ENCODE measurements around the gene PDHA1.

PDHA1 gene

GRCh38 chrX:19381326-19381725 is 37.6 kb downstream of the PDHA1 start:
- DNase-seq, result no peak

GRCh38 chrX:19382555-19383145 is 38.9 kb downstream of the PDHA1 start:
- no peak for DNase-seq

GRCh38 chrX:19386679-19387078 is 43.0 kb downstream of the PDHA1 start:
- DNase-seq, result no peak

- DNase-seq, result no peak
Observed at GRCh38 chrX:19388064-19388679, 44.4 kb downstream of the PDHA1 start.

GRCh38 chrX:19388741-19389140 is 45.0 kb downstream of the PDHA1 start:
- no peak for DNase-seq

- no peak for DNase-seq
Observed at GRCh38 chrX:19389227-19389845, 45.6 kb downstream of the PDHA1 start.

GRCh38 chrX:19392078-19392477 is 48.4 kb downstream of the PDHA1 start:
- DNase-seq, result no peak

- DNase-seq, result no peak
Observed at GRCh38 chrX:19392703-19393102, 49.0 kb downstream of the PDHA1 start.

GRCh38 chrX:19403696-19404095 is 60.0 kb downstream of the PDHA1 start:
- no peak for DNase-seq

- DNase-seq, result no peak
Observed at GRCh38 chrX:19410259-19410658, 66.5 kb downstream of the PDHA1 start.
